GM12875 (cell line): ENCODE measurements around the gene TOMT.
"Not testable (repeated sequence)": the region's sequence is repeated elsewhere in the genome, so short reads cannot be mapped to it uniquely, and the experiment has no call there.

Experiments
- H3K4me3 ChIP-seq: one replicate; pipeline ENCODE4 v1.5.1; 2011; ENCODE audit warnings: low read depth, low read length, control low read depth
- CTCF ChIP-seq: IDR thresholded peaks from 2 replicates; pipeline ENCODE4 v1.5.1; 2011; ENCODE audit warnings: low read depth, mild to moderate bottlenecking, control low read depth, inconsistent platforms, low read length, moderate library complexity, borderline replicate concordance; ENCODE audit not compliant: insufficient read depth

TOMT gene

GRCh38 chr11:72123117-72123653, 17.5 kb downstream of the TOMT start:
- H3K4me3 ChIP-seq: no peak overlapping the region
- no peak for TF ChIP-seq CTCF

GRCh38 chr11:72124046-72124445, 18.3 kb downstream of the TOMT start:
- no peak overlapping the region for H3K4me3 ChIP-seq
- no peak for TF ChIP-seq CTCF

GRCh38 chr11:72125956-72126355, 20.2 kb downstream of the TOMT start:
- no peak for TF ChIP-seq CTCF
- H3K4me3 ChIP-seq: no peak overlapping the region

- no peak overlapping the region for H3K4me3 ChIP-seq
- TF ChIP-seq CTCF: no peak
These were observed 22.2 kb downstream of the TOMT start for GRCh38 chr11:72127923-72128322.

- H3K4me3 ChIP-seq: no peak overlapping the region
- no peak for TF ChIP-seq CTCF
These were observed 23.7 kb downstream of the TOMT start for GRCh38 chr11:72129381-72129780.

GRCh38 chr11:72132646-72133045, 26.9 kb downstream of the TOMT start:
- H3K4me3 ChIP-seq: no peak overlapping the region
- no peak for TF ChIP-seq CTCF

- not testable (repeated sequence) for H3K4me3 ChIP-seq
These were observed 29.7 kb downstream of the TOMT start, which contains the start of gene FOLR3 for GRCh38 chr11:72135473-72135872. Gene FOLR3 (plus strand): TSS chr11:72135725. CDS start chr11:72135953, 228 bp downstream.
